Activated B cell treated with CpG ODN at 0.5 μM for 24 hours (primary cell): ENCODE measurements around the gene PRR23A. TPM values are rescaled to one million over a fixed set of nuclear protein-coding genes. Genes with fewer than 3 reads are reported as not detected.

Source experiments
- ATAC-seq: fragments of 200-7000 bp; cut with Tn5 transposase; one replicate; pipeline ENCODE4 v1.10.0; 2021; ENCODE audit warnings: low read depth, mild to moderate bottlenecking, moderate library complexity
- CTCF ChIA-PET: fragments of 350-600 bp; sonication (Branson Sonifier 250); formaldehyde crosslinking; loops from one replicate; lab custom pipeline; 2021; ENCODE audit warnings: antibody characterized with exemption; lab: Charles Lee
- POLR2A ChIA-PET: fragments of 350-600 bp; sonication (Branson Sonifier 250); formaldehyde crosslinking; loops from one replicate; lab custom pipeline; 2021; ENCODE audit warnings: antibody characterized with exemption; lab: Charles Lee
- DNase-seq: peaks from one replicate; pipeline ENCODE4 v3.0.0; 2022
- H3K27ac Mint-ChIP-seq: one replicate; pipeline ENCODE4 v1.8.0; 2020; ENCODE audit warnings: mixed read lengths
- H3K27me3 Mint-ChIP-seq: one replicate; pipeline ENCODE4 v1.8.0; 2021; ENCODE audit warnings: mixed read lengths
- H3K36me3 Mint-ChIP-seq: one replicate; pipeline ENCODE4 v1.8.0; 2021; ENCODE audit warnings: low read depth, mixed read lengths
- H3K4me1 Mint-ChIP-seq: one replicate; pipeline ENCODE4 v1.8.0; 2021; ENCODE audit warnings: mixed read lengths
- H3K4me3 Mint-ChIP-seq: one replicate; pipeline ENCODE4 v1.8.0; 2020; ENCODE audit warnings: mild to moderate bottlenecking, mixed read lengths
- H3K9me3 Mint-ChIP-seq: one replicate; pipeline ENCODE4 v1.8.0; 2020; ENCODE audit warnings: mixed read lengths
- intact Hi-C: fragments of 100-400 bp; cut with micrococcal nuclease; formaldehyde crosslinking; loops from one replicate; pipeline ENCODE4 v1.15.1; 2024
- total RNA-seq: library from RNA; stranded (reverse); gene quantifications from 2 replicates; pipeline ENCODE4 v1.2.3, GENCODE V29; 2022
- TF ChIP-seq, protein P1 (sequence below): fragments of 200-600 bp; IDR thresholded peaks from one replicate; pipeline ENCODE4 v1.8.0; 2022; ENCODE audit warnings: antibody characterized with exemption, mild to moderate bottlenecking

The PRR23A gene
- not detected in 2 replicates for total RNA-seq

- Mint-ChIP-seq H3K9me3 (peaks cover 17% of the 10 kb centered on the region), H3K36me3 (no peaks in the 10 kb centered on the region), H3K4me1 (no peaks in the 10 kb centered on the region), H3K27me3 (no peaks in the 10 kb centered on the region), H3K27ac (no peak within 1 kb of the TSS), H3K4me3 (no peak within 1 kb of the TSS)
- POLR2A ChIA-PET, result no interaction called here
- TF ChIP-seq, protein P1, sequence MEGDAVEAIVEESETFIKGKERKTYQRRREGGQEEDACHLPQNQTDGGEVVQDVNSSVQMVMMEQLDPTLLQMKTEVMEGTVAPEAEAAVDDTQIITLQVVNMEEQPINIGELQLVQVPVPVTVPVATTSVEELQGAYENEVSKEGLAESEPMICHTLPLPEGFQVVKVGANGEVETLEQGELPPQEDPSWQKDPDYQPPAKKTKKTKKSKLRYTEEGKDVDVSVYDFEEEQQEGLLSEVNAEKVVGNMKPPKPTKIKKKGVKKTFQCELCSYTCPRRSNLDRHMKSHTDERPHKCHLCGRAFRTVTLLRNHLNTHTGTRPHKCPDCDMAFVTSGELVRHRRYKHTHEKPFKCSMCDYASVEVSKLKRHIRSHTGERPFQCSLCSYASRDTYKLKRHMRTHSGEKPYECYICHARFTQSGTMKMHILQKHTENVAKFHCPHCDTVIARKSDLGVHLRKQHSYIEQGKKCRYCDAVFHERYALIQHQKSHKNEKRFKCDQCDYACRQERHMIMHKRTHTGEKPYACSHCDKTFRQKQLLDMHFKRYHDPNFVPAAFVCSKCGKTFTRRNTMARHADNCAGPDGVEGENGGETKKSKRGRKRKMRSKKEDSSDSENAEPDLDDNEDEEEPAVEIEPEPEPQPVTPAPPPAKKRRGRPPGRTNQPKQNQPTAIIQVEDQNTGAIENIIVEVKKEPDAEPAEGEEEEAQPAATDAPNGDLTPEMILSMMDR, result no peak
- CTCF ChIA-PET, result no interaction called here
- intact Hi-C loops, result no loop called here
- no peak for DNase-seq
- ATAC-seq, result no peak
These were observed at the start of gene PRR23A for GRCh38 chr3:139006051-139006716. Gene PRR23A (minus strand): TSS chr3:139006268. CDS start chr3:139006268, 0 bp downstream.

DNA sequence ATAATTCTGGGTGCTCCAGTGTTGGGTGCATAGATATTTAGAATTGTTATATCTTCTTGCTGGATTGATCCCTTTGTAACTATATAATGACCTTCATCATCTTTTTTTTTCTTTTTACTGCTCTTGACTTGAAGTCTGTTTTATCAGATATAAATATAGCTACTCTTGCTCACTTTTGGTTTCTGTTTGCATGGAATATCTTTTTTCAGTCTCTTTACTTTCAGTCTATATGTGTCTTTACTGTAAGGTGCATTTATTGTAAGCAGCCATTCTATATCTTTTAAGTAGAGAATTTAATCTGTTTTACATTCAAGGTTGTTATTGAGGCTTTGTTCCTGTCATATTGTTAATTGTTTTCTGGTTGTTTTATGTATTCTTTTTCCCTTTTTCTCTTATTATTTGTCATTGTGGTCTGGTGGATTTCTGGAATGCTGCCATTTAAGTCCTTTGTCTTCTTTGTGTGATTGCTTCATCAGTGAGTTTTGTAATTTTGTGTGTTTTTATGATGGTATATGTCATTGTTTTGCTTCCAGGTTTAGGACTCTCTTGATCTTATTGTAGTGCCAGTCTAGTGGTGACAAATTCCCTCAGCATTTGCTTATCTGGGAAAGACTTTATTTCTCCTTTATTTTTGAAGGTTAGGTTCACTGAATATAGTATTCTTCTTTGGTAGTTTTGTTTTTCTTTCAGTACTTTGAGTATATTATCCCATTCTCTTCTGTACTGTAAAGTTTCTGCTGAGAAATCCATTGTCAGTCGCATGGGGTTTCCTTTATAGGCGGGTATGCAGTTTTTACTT is 46.9 kb upstream of the PRR23A start:
- peaks cover 2% of the 10 kb centered on the region for H3K36me3 Mint-ChIP-seq
- intact Hi-C loops, result no loop called here
- ATAC-seq (no peak), DNase-seq (no peak)
- TF ChIP-seq, protein P1, result no peak
- CTCF ChIA-PET, result no interaction called here
- H3K9me3 Mint-ChIP-seq, result peaks cover 22% of the 10 kb centered on the region
- POLR2A ChIA-PET, result no interaction called here
- no peak overlapping the region for H3K27ac Mint-ChIP-seq
- no peak overlapping the region for H3K4me3 Mint-ChIP-seq
- no peaks in the 10 kb centered on the region for H3K27me3 Mint-ChIP-seq
- H3K4me1 Mint-ChIP-seq, result no peaks in the 10 kb centered on the region

- Mint-ChIP-seq H3K36me3 (no peaks in the 10 kb centered on the region), H3K27me3 (no peaks in the 10 kb centered on the region), H3K4me3 (no peak within 1 kb of the TSS), H3K27ac (no peak within 1 kb of the TSS), H3K4me1 (no peaks in the 10 kb centered on the region), H3K9me3 (peaks cover 9% of the 10 kb centered on the region)
- ChIA-PET POLR2A (no interaction called here), CTCF (no interaction called here)
- intact Hi-C loops, result no loop called here
- DNase-seq (no peak), ATAC-seq (no peak)
- TF ChIP-seq, protein P1, result no peak
These were observed 38.5 kb upstream of the PRR23A start, which contains the start of gene PRR23C for GRCh38 chr3:139044366-139045210. Gene PRR23C (minus strand): TSS chr3:139044892. CDS start chr3:139044620, 272 bp downstream.

GRCh38 chr3:139043554-139044365 is 37.7 kb upstream of the PRR23A start:
- H3K9me3 Mint-ChIP-seq, result peaks cover 7% of the 10 kb centered on the region
- TF ChIP-seq, protein P1, result no peak
- no peak overlapping the region for H3K27ac Mint-ChIP-seq
- H3K4me3 Mint-ChIP-seq, result no peak overlapping the region
- CTCF ChIA-PET, result no interaction called here
- no peak for ATAC-seq
- POLR2A ChIA-PET, result no interaction called here
- intact Hi-C loops, result no loop called here
- H3K4me1 Mint-ChIP-seq, result no peaks in the 10 kb centered on the region
- DNase-seq, result no peak
- no peaks in the 10 kb centered on the region for H3K27me3 Mint-ChIP-seq
- H3K36me3 Mint-ChIP-seq, result no peaks in the 10 kb centered on the region
